Measurements from ENCODE around the gene WFS1.

WFS1 gene

DNA sequence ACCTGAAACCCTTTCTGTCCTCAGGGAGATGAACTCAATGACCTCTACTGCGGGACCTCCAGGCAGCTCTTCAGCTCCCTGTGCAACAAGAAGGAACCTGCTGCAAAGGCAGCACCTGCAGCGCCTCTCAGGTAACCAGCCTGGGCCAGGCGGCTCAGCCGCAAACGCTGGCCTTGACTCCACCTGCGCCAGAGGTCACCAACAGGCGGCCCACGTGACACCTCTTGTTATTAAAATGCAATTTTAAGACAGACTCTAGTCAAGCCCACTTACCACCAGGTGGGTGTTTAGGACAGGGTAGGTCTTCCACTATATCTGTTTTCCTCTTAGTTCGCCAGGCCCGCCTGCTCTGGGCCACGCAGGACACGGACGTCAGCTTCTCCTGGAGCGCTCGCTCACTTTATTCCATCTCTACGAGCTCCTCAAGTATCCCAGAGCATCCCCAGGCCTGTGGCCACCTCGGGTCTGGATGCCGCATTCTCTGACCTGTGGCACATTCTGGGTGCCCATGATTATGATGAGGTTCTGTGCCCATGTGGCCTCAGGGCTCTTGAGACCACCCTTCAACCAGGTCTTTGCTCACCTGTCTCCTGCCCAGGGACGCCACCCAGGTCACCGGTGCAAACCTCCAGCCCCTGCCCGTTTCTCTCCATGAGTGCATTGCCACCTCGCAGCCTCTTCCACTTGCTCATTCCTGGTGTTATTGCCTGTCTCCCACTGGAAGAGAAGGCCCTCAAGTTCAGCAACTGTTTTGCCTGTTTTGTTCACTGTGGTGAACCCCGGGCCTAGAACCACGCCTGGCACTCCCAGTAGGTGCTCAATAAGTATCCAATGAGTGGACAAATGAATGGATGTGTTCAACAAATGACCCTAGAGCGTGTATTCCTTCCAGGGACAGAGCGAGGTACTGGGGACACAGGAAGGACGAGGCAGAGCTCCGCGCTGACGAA, 36.5 kb upstream of the WFS1 start:
- no peak for DNase-seq

DNA sequence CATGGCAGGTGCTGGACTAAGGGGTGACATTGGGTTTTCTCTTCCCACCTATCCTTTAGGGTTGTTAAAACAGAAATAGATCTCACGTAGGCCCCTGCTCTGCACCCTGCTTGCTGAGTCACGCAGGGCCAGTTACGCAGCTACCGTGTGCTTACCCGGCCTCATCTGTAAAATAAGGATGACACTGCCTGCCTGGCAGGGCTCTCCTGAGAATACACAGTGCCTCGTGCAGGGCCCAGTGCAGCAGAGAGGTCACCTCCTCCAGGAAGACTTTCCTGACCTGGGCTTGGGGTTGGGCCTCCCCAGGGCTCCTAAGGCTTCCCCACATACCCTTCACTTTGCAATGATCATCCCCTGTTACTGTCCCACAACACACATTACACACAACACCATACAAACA, 35.7 kb upstream of the WFS1 start:
- DNase-seq, result no peak

DNA sequence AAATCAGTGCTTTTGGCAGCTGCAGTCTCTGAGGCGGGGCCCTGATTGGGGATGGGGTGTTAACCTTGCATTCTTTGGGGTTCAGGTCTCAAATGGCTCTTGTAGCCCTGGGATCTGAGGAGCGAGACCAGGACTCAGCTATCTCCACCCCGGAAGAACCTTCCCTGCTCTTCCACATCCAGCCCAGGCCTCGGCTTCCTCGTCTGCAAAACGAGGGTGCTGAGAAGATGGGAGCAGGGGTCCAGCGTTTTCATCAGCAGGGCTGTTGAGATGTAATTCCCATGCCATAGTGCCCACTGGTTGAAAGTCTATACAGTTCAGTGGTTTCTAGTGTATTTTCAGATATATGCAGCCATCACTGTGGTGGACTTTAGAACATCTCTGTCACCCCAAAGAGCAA, 34.6 kb upstream of the WFS1 start:
- DNase-seq, result no peak

DNA sequence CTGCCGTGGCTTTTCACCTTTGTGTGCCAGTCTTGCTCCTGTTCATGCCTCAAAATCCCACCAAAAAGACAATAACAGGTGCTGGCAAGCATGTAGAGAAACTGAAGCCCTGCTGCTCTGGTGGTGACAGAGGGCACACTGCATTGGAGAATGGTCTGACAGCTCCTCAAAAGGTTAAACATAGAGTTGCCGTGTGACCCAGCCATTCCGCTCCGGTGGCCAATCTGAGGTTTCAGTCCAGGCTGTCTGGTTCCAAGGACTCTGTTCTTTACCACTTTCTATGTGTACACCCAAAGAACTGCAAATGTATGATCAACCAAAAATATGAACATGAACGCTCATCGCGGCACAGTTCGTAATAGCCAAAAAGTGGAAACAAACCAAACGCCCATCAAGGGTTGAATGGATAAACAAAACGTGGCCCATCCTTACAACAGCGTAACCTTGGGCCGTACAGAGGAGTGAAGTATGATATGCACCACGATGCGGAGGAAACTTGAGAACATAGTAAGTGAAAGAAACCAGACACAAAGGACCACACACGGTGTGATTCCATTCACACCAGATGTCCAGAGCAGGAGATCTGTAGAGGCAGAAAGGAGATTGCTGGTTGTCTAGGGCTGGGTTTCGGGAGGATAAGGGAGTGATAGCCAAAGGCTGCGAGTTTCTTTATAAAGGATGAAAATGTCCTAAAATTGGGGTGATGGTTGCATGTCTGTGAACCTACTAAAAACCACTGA, 33.6 kb upstream of the WFS1 start:
- no peak for DNase-seq

DNA sequence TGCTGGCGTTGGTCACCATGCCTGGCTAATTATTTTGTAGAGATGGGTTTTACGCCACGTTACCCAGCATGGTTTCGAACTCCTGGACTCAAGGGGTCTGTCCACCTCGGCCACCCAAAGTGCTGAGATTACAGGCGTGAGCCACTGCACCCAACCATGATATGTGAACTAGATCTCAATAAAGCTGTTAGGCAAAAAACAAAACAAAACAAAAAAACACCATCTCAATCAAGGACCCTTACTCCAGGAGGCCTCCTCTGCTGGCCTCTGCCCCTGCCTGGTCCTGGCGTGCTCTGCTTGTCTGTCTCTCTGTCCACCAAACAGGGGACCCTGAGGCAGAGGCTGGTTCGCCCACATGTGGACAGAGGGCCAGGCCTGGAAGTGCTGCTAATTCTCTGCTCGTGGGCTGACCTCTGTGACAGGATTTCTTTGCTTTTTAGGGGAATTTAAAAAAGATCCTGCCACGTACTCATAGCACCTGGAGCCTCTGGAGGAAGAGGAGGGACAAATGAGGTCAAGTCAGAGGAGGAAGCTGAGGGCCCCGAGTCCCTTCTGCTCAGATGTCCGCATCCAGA, 32.7 kb upstream of the WFS1 start:
- no peak for DNase-seq

DNA sequence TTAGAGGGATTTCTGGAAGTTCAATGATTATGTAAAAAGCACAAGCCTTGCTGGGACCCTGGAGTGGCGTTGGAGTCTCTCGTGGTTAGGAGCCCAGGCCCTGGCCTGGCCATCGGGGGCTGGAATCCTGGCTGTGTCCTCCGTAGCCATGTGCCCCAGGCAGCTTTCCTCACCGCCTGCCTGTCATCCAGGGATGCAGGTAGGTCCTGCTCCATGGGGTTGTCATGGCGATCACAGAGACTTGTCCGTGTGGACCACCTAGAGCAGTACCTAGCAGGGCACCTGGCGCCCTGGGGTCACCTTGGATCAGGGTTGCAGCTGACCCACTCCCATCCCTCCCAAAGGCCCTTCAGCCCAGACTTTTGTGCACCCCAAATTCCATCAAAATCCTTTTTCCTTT, 30.2 kb upstream of the WFS1 start:
- DNase-seq, result no peak

DNA sequence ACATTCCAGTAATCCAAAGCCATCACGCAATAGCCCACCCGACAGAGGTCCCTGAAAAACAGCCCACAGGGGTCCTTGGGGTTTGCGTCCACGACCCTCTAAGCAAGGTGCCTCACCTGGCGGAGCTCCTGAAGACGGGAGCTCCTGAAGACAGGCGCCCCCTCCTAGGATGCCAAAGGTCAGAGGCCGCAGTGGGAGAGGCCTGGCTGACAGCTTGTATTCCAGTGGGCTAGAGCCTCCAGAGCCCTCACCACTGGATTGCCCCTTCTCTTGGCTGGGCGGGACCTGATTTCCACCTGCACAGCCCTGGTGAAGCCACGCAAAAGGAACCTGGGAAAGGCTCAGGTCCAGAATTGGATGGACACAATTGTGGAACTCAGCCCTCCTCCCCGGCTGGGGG, 29.7 kb upstream of the WFS1 start:
- DNase-seq, result no peak

DNA sequence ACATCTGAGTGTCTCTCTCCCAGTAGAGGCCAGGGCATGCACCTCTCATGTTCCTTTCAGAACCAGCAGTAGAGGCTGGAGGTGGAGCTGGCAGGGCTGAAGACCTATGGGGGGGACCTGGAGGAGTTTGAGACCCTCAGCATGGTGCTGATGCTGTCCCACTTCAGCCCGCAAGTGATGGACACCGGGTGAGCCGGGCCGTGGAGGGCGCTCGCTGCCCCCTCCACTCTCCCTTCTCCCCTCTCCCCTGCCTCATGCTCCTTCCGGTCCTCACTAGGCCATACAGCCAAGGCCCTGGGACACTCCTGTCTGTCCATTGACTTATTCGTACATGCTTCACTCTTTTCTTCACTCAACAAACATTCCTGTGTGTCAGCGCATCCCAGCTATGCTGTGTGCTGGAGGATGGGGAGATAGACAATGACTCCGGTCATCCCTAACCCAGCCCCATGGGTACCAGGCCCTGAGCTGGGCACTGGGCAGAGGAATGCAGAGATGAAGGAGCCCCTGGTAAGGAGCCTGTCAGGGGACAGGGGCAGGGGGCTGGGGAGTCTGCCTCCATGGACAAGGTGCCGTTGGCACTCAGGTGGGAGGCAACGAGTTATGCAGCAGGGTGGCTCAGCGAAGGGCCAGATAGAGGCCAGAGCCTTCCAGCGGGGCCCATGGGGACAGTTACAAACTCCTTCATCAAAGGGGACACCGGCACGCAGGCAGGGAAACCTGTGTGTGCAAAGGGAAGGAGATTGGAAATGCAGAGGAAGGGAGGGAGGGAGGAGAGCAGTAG, 28.4 kb upstream of the WFS1 start:
- DNase-seq, result no peak

DNA sequence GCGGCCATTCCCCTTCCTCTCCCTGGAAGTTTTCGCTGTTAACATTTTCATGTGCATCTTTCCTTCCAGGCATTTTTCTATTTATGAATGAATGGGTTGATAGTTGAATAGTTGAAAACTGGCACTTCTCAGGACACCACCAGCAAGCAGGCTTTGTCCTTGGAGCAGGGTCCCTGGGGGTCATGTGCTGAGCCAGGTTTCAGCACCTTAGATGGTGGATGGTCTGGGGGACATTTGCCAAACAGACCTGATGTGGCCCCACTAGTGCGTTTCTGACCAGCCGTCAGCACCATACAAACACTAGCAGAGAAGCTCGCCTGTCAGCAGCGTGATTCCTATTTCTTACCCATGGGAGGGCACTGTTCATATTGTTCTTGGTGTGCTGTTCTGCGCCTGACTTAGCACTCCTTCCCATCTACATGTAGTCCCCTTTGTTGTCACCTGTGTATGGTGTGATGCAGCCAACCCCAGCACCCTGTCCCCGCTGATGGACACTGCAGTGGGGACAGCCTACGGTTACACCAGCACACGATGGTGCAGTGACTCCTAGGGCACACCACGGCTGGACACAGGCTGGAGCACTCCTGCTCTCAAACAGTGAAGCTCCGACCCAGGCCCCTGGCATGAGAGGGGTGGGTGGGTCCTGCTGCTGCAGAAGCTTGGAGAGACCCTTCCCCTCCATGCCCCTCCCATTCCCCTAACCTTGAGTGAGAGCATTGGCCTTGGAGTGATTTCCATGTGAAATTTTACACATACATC, 27.2 kb upstream of the WFS1 start:
- DNase-seq, result no peak

DNA sequence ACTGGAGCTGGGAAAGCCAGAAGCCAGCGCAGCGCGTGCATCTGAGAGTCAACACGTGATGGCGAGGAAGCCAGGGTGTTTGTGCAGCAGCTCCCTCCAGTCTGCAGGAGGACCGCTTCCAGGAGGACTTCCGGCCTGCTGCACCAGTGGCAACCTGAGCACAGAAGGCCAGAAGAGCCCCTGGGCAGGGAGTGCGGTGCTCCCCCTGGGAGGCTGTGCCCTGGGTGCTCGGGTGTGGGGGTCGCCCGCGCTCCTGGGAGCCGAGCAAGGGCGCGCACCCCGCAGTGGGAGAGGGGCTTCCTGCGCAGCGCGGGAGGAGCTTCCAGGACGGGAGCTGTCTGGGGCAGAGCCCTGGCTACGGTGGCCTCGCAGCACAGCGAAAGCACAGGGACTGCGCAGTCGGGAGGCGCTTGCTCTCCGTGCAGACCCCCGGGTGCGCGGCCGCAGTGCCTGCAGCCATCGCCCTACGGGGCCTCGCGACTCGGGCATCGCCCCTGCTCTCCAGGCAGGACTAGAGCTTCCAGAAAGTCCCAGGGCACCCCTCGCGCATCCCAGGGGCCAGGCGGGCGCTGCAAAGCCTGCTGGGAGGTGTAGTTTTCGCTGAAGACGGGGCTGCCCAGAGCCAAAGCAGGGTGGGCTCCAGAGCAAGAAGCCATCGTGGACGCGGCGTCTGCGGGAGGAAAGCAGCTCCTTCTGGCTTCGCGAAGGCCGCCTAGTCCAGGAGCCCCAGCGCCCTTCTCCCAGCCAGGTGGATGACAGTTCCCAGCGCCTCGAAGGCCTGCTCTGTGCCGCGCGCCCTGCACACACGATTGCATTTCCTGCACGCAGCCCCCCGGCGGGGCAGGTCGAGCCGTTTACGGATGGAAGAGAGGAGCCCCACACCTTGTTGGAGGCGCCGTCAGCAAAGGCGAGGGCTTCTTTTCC, 24.1 kb upstream of the WFS1 start:
- DNase-seq, result peak in 50 of 58 donors; percentile 18 to 85 (median 50)

DNA sequence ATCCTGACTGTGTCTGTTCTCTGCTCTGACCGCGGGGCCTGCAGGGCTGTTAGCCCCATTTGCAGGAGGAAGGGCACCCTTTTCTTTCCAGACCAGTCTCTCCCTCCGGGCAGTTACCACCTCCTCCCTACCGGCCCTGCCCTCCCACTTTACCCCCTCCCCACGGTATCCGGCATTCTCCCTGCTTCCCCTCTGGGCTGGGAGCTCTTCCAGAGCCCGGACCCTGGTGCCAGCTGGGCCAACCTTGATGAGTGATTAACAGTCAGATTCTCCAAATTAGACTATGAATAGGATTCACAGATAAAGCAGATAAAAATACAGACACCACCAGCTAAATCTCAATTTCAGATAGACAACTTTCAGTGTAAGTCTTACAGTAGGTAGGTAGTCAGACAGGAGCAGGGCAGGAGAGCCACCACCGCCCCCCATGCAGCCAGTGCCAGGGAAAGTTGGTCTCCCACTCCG, 23.4 kb upstream of the WFS1 start:
- no peak for DNase-seq

DNA sequence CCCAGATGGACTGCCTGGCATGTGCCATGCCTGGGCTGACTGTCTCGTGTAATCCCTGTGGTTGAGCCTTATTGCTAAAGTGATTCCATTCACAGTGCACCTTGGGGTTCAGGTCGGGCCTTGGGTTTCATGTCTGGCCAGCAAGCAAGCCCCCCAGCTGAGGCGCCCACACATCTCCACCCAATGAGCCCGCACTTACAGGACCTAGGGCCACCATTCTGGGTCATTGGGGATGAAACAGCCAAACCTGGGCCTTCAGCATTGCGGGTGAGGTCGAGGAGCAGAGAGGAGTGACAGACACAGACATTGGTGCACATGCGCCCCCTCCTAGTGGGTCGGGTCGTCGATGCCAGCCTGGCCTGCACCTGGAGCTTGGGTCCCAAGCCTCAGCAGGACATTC, 21.3 kb upstream of the WFS1 start:
- DNase-seq, result no peak

DNA sequence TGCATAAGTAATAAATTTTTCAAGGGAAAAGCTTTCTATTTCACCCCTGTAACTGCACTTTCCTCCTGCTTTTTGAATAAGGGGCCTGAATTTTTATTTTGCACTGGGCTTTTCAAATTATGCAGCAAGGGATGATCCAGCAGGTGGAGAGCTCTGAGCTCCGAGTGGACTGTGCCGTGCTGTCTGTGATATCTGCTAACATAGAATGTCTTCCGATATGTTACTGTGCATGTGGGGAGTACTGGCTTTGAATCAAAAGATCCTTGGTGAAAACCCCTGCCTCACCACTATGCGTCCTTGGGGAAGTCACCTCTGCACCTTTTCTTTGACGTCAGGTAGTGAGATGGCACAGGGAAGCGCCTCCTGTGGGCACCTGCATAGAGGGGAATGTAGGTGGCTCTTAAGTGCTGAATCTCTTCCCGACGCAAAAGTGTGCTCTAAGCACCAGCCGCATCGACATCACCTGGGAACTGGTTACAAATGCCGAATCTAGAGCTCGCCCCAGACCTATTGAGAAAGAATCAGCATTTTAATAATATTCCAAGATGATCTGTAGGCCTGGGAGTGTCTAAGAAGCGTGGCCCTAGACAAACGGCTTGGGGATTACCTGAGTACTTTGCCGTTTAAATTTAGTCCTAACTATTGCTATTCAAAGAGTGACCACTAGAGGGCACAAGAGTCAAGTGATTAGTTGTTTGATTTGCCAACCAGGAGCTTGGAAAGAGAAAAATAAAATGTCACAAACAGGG, 19.2 kb upstream of the WFS1 start:
- peak in 5 of 58 donors; percentile 41 to 74 (median 56) for DNase-seq

DNA sequence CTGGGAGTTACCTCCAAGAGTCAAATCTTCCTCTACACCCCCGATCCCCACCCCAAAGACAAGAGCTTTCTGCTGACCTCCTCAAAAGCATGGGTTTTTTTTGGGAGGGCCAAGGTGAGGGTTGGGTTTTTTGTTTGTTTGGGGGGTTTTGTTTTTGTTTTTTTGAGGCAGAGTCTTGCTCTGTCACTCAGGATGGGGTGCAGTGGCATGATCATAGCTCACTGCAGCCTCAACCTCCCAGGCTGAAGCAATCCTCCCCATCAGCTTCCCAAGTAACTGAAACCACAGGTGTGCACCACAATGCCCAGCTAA, 18.7 kb upstream of the WFS1 start:
- DNase-seq, result no peak

DNA sequence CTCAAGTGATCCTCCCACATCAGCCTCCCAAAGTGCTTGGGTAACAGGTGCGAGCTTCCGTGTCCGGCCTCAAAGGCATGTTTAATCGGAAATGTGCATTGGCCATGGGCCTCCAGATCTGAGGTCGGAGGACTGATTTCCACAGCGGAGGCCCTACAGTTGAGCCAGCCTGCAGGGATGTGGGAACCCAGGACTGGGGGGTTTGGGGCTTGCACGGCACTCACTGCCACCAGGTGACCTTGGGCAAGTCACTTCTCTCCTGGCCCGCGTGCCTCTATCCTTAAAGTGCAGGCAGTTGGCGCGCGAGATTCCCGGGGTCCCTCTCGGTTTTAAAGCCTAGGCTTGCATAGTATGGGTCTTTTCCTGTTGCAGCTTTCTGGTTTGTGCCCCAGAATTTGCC, 18.3 kb upstream of the WFS1 start:
- DNase-seq, result no peak

DNA sequence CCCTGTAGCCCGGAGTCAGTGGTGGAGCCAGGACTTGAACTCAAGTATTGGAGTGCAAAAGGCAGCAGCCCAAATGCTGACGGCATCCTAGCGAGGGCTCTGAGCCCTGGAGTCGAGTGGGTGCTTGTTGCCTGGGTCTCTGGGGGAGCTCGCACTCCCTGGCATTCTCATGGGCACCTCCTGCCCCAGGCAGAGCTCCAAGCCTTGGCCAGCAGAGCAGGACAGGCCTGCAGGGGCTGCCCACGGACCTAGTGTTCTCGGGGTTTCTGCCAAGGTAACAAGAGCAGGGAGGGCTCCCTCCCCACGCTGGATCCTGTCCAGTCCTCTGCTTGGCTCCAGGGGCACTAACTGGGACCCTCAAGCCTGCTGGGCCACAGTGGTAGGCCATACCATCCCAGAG, 17.6 kb upstream of the WFS1 start:
- DNase-seq, result peak in 45 of 58 donors; percentile 20 to 93 (median 65)

DNA sequence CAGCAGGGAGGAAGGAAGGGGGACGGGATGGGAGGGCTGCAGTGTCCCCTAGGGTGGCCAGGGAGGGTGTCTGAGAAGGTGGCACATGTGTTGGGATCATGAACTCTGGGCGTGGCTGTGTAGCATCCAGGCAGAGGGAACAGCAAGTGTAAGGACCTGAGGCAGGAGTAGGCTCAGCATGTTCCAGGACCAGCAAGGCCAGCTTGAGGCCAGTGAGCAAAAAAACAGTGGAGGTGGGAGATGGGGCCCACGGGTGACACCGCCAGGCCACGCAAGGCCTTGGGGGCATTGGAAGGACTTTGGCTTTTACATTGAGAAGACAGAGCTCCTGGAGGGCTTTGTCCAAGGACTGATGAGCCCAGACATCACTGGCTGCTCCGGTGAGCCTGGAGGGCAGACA, 16.5 kb upstream of the WFS1 start:
- no peak for DNase-seq

DNA sequence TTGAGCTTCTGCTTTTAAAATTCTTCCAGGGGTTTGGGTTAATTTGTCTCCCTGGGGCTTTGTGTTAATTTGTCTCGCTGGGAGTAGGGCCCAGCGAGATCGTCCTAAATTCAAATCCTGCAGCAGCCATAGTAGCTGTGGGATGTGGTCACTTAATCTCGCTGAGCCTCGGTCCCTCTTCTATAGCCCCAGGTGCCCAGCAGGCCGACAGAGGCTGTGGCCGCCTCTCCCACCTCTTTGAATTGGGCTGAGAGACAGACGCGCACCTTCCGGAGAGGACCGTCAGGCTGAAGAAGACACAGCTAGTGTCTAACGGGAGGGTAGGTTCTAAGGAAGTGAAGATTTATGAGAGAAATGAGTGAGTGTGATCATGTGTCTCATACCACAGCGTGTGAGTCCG, 15.7 kb upstream of the WFS1 start:
- no peak for DNase-seq

DNA sequence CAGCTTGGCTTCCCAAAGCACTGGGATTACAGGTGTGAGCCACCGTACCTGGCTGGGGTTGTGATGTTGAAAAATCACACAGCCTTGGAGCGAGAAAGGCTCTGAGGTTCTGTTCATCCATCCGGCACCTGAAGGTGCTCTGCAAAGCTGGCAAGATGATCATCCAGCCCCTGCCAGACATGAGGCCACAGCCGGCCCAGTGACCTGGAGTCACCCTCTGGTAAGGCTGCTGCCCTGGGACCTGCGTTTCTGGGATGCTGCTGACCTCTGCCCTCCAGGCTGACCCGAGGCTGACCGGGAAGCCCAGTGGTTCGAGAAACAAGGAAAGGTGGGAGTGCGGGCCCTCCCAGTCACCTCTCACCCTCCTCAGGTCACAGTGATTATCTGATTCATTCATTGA, 13.5 kb upstream of the WFS1 start:
- DNase-seq, result no peak

All from anterior cingulate cortex (tissue), 58 donors.